Activated CD8-positive, alpha-beta T cell treated with anti-CD3 and anti-CD28 coated beads, Interleukin-2, amount 10 ng/mL, durations not matched to agents 7 days and 5 days (primary cell): ENCODE data around the gene TMEM198. TPM values are rescaled to one million over a fixed set of nuclear protein-coding genes. Genes with fewer than 3 reads are reported as not detected.

Source experiments
- ATAC-seq: fragments of 150-1000 bp; cut with Tn5 transposase; one replicate; pipeline ENCODE4 v1.10.0; 2021; ENCODE audit warnings: moderate library complexity
- CTCF ChIA-PET: fragments of 350-600 bp; sonication (Branson Sonifier 250); formaldehyde crosslinking; loops from one replicate; lab custom pipeline; 2021; ENCODE audit warnings: antibody characterized with exemption; lab: Charles Lee
- POLR2A ChIA-PET: fragments of 350-600 bp; sonication (Branson Sonifier 250); formaldehyde crosslinking; loops from one replicate; lab custom pipeline; 2021; ENCODE audit warnings: antibody characterized with exemption; lab: Charles Lee
- DNase-seq: peaks from one replicate; pipeline ENCODE4 v3.0.0-alpha.2; 2020
- H3K27ac Mint-ChIP-seq: one replicate; pipeline ENCODE4 v1.8.0; 2021; ENCODE audit warnings: mild to moderate bottlenecking, mixed read lengths
- H3K27me3 Mint-ChIP-seq: one replicate; pipeline ENCODE4 v1.8.0; 2021; ENCODE audit warnings: low read depth, mixed read lengths
- H3K36me3 Mint-ChIP-seq: one replicate; pipeline ENCODE4 v1.8.0; 2021; ENCODE audit warnings: low read depth, mixed read lengths
- H3K4me1 Mint-ChIP-seq: one replicate; pipeline ENCODE4 v1.8.0; 2021; ENCODE audit warnings: low read depth, mixed read lengths
- H3K4me3 Mint-ChIP-seq: one replicate; pipeline ENCODE4 v1.8.0; 2021; ENCODE audit warnings: mild to moderate bottlenecking, mixed read lengths
- H3K9me3 Mint-ChIP-seq: one replicate; pipeline ENCODE4 v1.8.0; 2022; ENCODE audit warnings: mixed read lengths; ENCODE audit not compliant: insufficient read depth
- total RNA-seq, 2 experiments: library from RNA; stranded (reverse); gene quantifications; one replicate each; pipeline ENCODE4 v1.2.3, GENCODE V29; 2021

Gene TMEM198
- total RNA-seq, 2 experiments from 2014 or later: 0.47 to 0.60 TPM

GRCh38 chr2:219500135-219500534, 43.7 kb upstream of the TMEM198 start:
- peaks cover 27% of the 10 kb centered on the region for H3K27me3 Mint-ChIP-seq
- ATAC-seq (no peak), DNase-seq (no peak)
- CTCF ChIA-PET: interaction anchor here (0.9 to 4.5 kb wide), 13 partner anchors 9 to 142 kb away, joined by 3 to 45 read pairs (median 4); partner anchors contain the start of gene ASIC4
- peaks cover 7% of the 10 kb centered on the region for H3K36me3 Mint-ChIP-seq
- POLR2A ChIA-PET: interaction anchor here (0.8 to 1.4 kb wide), 3 partner anchors 8 to 41 kb away, joined by 3 to 6 read pairs (median 3); no protein-coding TSS in a partner anchor
- peak overlapping the region; percentile 83 for H3K4me3 Mint-ChIP-seq
- H3K4me1 Mint-ChIP-seq: peaks cover 43% of the 10 kb centered on the region
- no peak overlapping the region for H3K27ac Mint-ChIP-seq
- no peaks in the 10 kb centered on the region for H3K9me3 Mint-ChIP-seq

DNA sequence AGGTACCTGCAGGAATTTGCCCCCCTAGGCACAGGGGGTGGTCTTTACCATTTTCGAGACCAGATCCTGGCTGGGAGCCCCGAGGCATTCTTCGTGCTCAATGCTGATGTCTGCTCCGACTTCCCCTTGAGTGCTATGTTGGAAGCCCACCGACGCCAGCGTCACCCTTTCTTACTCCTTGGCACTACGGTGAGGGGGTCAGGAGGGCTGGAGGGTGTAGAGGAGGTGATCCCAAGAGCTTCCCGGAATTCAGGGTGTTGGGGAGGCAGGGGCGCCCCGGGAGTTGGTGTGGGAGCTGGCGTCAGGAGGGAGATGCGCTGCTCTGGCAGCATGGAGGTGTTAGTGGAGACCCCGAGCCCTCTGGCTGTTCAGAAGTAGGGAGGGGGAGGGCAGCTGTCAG, 42.0 kb upstream of the TMEM198 start:
- CTCF ChIA-PET: interaction anchor here (4.5 kb wide), 1 partner anchor 7 kb away, joined by 34 read pairs; no protein-coding TSS in a partner anchor
- peaks cover 10% of the 10 kb centered on the region for H3K27me3 Mint-ChIP-seq
- ATAC-seq: no peak
- no peak for DNase-seq
- H3K4me1 Mint-ChIP-seq: peaks cover 39% of the 10 kb centered on the region
- no peak overlapping the region for H3K4me3 Mint-ChIP-seq
- POLR2A ChIA-PET: no interaction called here
- H3K36me3 Mint-ChIP-seq: peaks cover 10% of the 10 kb centered on the region
- no peak overlapping the region for H3K27ac Mint-ChIP-seq
- H3K9me3 Mint-ChIP-seq: no peaks in the 10 kb centered on the region

DNA sequence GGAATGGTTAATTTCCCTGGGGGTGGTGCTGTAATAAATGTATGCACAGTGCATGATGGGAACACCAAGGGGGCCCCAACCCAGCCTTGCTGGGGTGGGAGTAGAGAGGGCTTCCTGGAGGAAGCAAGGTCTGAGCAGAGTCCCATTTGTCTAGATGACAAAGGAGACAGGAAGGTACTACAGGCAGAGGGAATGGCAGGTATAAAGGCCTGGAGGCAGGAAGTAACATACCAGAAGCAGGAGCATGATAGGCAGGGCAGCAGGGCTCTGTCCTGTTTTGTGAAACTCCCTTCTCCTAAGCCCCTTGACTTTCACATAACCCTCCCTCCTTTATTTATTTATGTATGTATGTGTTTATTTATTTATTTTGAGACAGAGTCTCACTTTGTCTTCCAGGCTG, 41.2 kb upstream of the TMEM198 start:
- ChIA-PET CTCF (no interaction called here), POLR2A (no interaction called here)
- Mint-ChIP-seq H3K27me3 (peaks cover 3% of the 10 kb centered on the region), H3K4me3 (no peak overlapping the region), H3K27ac (no peak overlapping the region), H3K4me1 (peaks cover 32% of the 10 kb centered on the region), H3K9me3 (no peaks in the 10 kb centered on the region), H3K36me3 (peaks cover 10% of the 10 kb centered on the region)
- DNase-seq (no peak), ATAC-seq (no peak)

DNA sequence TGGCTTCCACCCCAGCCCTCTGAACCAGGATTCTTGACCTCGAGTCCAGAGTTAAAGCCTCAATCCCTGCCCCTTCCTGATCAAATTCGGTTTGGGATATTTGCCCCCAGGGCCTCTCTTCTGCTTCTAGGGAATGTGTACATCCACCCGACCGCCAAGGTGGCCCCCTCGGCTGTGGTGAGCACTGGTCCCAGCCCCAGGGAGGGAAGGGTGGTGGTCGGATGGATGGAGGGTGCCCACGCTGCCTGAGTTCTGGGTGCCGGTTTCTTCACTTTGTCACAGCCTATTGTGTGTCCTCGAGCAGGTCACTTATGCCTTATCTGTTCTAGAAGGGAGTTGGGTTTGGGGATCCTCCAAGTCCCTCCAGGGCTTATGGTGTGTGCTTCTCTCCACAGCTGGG, 38.2 kb upstream of the TMEM198 start:
- H3K36me3 Mint-ChIP-seq: peaks cover 10% of the 10 kb centered on the region
- ChIA-PET POLR2A (no interaction called here), CTCF (no interaction called here)
- DNase-seq (no peak), ATAC-seq (no peak)
- H3K27me3 Mint-ChIP-seq: peaks cover 15% of the 10 kb centered on the region
- H3K27ac Mint-ChIP-seq: no peak overlapping the region
- H3K9me3 Mint-ChIP-seq: no peaks in the 10 kb centered on the region
- peaks cover 12% of the 10 kb centered on the region for H3K4me1 Mint-ChIP-seq
- H3K4me3 Mint-ChIP-seq: no peak overlapping the region

DNA sequence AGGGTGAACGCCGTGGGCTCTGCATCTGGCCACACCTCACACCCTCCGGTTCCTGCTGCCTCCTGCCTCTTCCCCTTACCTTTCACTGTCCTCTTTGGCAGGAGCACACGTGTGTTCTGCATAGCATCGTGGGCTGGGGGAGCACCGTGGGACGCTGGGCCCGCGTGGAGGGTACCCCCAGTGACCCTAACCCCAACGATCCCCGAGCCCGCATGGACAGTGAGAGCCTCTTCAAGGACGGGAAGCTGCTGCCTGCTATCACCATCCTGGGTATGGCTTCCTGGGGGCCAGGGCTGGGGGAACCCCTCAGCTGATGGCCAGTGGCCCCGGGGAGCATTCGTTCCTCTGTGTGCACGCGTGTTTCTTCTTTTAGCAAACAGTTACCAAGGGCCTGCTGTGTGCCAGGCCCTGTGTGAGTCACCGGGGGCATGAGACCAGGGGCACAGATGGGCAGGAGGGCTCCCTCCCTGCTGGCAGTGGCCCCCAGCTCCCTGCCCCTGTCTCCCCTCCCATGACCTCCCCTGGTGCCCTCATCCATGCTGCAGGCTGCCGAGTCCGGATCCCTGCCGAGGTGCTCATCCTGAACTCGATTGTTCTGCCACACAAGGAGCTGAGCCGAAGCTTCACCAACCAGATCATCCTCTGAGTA, 37.6 kb upstream of the TMEM198 start:
- no peak overlapping the region for H3K4me3 Mint-ChIP-seq
- no peak overlapping the region for H3K27ac Mint-ChIP-seq
- peaks cover 22% of the 10 kb centered on the region for H3K27me3 Mint-ChIP-seq
- no peak for DNase-seq
- ChIA-PET CTCF (no interaction called here), POLR2A (interaction anchor here (0.6 kb wide), 1 partner anchor 71 kb away, joined by 3 read pairs; no protein-coding TSS in a partner anchor)
- ATAC-seq: no peak
- no peaks in the 10 kb centered on the region for H3K9me3 Mint-ChIP-seq
- peaks cover 8% of the 10 kb centered on the region for H3K4me1 Mint-ChIP-seq
- peaks cover 10% of the 10 kb centered on the region for H3K36me3 Mint-ChIP-seq

GRCh38 chr2:219506802-219507526, 36.9 kb upstream of the TMEM198 start:
- peaks cover 6% of the 10 kb centered on the region for H3K4me1 Mint-ChIP-seq
- H3K27me3 Mint-ChIP-seq: peaks cover 27% of the 10 kb centered on the region
- POLR2A ChIA-PET: interaction anchor here (0.6 kb wide), 1 partner anchor 70 kb away, joined by 3 read pairs; no protein-coding TSS in a partner anchor
- DNase-seq (no peak), ATAC-seq (no peak)
- no peak overlapping the region for H3K4me3 Mint-ChIP-seq
- no peak overlapping the region for H3K27ac Mint-ChIP-seq
- CTCF ChIA-PET: interaction anchor here (1.0 to 1.5 kb wide), 3 partner anchors 14 to 34 kb away, joined by 3 to 7 read pairs (median 4); no protein-coding TSS in a partner anchor
- no peaks in the 10 kb centered on the region for H3K9me3 Mint-ChIP-seq
- H3K36me3 Mint-ChIP-seq: peaks cover 8% of the 10 kb centered on the region

- DNase-seq (no peak), ATAC-seq (no peak)
- ChIA-PET POLR2A (interaction anchor here (0.5 to 0.6 kb wide), 2 partner anchors 9 to 11 kb away, joined by 3 to 4 read pairs; partner anchors contain the start of gene GMPPA), CTCF (interaction anchor here (0.9 to 3.4 kb wide), 6 partner anchors 8 to 33 kb away, joined by 3 to 34 read pairs (median 6); partner anchors contain the start of gene GMPPA)
- Mint-ChIP-seq H3K4me3 (no peak overlapping the region), H3K36me3 (peaks cover 8% of the 10 kb centered on the region), H3K27ac (no peak overlapping the region), H3K4me1 (peaks cover 6% of the 10 kb centered on the region), H3K27me3 (peaks cover 33% of the 10 kb centered on the region), H3K9me3 (no peaks in the 10 kb centered on the region)
Measured at GRCh38 chr2:219507581-219508443, 36.0 kb upstream of the TMEM198 start.

DNA sequence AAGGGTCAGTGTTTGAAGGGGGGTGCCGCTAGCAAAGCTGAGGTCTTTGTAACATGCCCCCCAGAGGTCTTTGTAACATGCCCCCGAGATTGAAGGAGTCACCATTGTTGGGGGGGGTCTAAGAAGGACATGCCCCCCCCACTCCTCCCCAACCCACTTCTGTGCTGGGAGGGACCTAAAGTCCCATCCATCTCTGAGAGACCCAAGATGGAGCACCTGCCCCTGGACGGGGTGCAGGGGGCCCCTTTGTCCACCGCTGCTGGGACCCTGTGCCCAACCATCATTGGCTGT, 35.4 kb upstream of the TMEM198 start:
- POLR2A ChIA-PET: interaction anchor here (0.6 kb wide), 1 partner anchor 9 kb away, joined by 3 read pairs; the partner anchor contains the start of gene GMPPA
- H3K4me3 Mint-ChIP-seq: no peak overlapping the region
- peaks cover 8% of the 10 kb centered on the region for H3K36me3 Mint-ChIP-seq
- DNase-seq (no peak), ATAC-seq (no peak)
- H3K27ac Mint-ChIP-seq: no peak overlapping the region
- CTCF ChIA-PET: interaction anchor here (0.9 to 3.4 kb wide), 5 partner anchors 8 to 33 kb away, joined by 3 to 34 read pairs (median 7); partner anchors contain the start of gene GMPPA
- H3K4me1 Mint-ChIP-seq: peaks cover 6% of the 10 kb centered on the region
- H3K9me3 Mint-ChIP-seq: no peaks in the 10 kb centered on the region
- H3K27me3 Mint-ChIP-seq: peaks cover 38% of the 10 kb centered on the region

DNA sequence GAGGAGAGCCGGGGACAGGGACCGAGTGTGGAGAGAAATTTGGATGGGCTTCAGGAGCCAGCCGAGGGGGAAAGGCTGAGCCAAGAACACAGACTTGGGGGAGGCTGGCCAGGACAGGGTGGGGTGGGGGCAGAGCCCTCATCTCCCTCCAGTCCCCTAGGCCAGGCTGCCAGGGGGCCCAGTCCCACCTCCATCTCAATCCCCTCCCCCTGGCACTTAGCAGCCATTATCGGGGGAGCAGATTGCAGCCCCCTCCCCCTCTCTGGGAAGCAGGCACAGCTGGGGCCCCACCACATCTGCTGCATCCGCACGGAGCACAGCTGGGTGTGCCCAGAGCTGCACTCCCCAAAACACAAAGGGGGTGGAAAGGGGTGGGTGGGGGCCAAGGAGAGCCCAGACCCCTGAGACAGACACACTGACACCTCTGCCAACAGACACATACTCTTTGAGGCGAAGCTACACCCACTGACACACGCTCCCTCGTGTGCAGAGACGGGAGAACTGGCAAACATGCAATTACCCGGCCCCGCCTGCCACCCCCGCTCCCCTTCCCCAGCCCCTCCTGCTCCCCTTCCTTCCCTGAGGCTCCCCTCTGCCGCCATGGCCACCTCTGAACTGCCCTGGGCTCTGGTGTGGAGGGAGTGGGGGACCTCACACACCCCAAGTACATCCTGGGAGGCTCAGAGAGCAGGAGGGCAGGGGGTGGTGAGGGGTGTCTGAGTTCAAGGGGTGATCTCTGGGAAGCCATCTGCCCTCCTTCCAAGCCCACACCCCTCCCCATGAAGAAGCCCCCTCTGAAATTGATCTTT, 34.7 kb upstream of the TMEM198 start:
- Mint-ChIP-seq H3K9me3 (no peaks in the 10 kb centered on the region), H3K4me1 (peaks cover 14% of the 10 kb centered on the region), H3K27ac (no peak overlapping the region), H3K4me3 (no peak overlapping the region), H3K36me3 (peaks cover 8% of the 10 kb centered on the region), H3K27me3 (peaks cover 46% of the 10 kb centered on the region)
- no peak for DNase-seq
- CTCF ChIA-PET: interaction anchor here (0.7 to 3.4 kb wide), 11 partner anchors 9 to 121 kb away, joined by 3 to 34 read pairs (median 4); partner anchors contain the start of genes CHPF, DNPEP, GMPPA and TMEM198
- POLR2A ChIA-PET: interaction anchor here (0.6 kb wide), 1 partner anchor 63 kb away, joined by 3 read pairs; no protein-coding TSS in a partner anchor
- peak; percentile 14 for ATAC-seq

GRCh38 chr2:219509780-219510511, 33.9 kb upstream of the TMEM198 start:
- DNase-seq (peak; percentile 59), ATAC-seq (peak; percentile 75)
- CTCF ChIA-PET: interaction anchor here (0.5 to 3.4 kb wide), 16 partner anchors 9 to 1123 kb away, joined by 3 to 34 read pairs (median 4); partner anchors contain the start of genes CHPF, DNPEP, GMPPA and TMEM198
- Mint-ChIP-seq H3K27me3 (peaks cover 48% of the 10 kb centered on the region), H3K4me3 (no peak overlapping the region), H3K4me1 (peaks cover 15% of the 10 kb centered on the region), H3K27ac (no peak overlapping the region), H3K36me3 (peaks cover 2% of the 10 kb centered on the region), H3K9me3 (no peaks in the 10 kb centered on the region)
- POLR2A ChIA-PET: interaction anchor here (0.6 kb wide), 1 partner anchor 618 kb away, joined by 3 read pairs; no protein-coding TSS in a partner anchor
